Kidney epithelial cell (primary cell): ENCODE results near the gene NUDT6. TPM values are rescaled to one million over a fixed set of nuclear protein-coding genes. Genes with fewer than 3 reads are reported as not detected.

ENCODE experiments used
- DNase-seq: peaks from one replicate; pipeline ENCODE4 v3.0.0-alpha.2; 2010; ENCODE audit warnings: low read depth
- H3K27me3 ChIP-seq: 2 replicates; pipeline ENCODE4 v1.6.0; 2011; ENCODE audit warnings: low read length; ENCODE audit not compliant: control insufficient read depth, insufficient read depth
- H3K36me3 ChIP-seq: 2 replicates; pipeline ENCODE4 v1.5.1; 2011; ENCODE audit warnings: low read length; ENCODE audit not compliant: control insufficient read depth, insufficient read depth
- H3K4me3 ChIP-seq: 2 replicates; pipeline ENCODE4 v1.5.1; 2011; ENCODE audit warnings: low read depth, mild to moderate bottlenecking, control low read depth, low read length
- CTCF ChIP-seq: IDR thresholded peaks from 2 replicates; pipeline ENCODE4 v1.5.1; 2011; ENCODE audit warnings: mild to moderate bottlenecking, moderate library complexity, low read length, control low read depth, inconsistent platforms; ENCODE audit not compliant: insufficient read depth, poor library complexity, severe bottlenecking
- total RNA-seq: library from RNA; depleted of rRNA; stranded (reverse); fragments of >200 nt; gene quantifications from 2 replicates; pipeline ENCODE4 v1.2.3, GENCODE V29; 2015

The NUDT6 gene
- total RNA-seq, 1 donor from 2014 or later: 9.7 TPM

DNA sequence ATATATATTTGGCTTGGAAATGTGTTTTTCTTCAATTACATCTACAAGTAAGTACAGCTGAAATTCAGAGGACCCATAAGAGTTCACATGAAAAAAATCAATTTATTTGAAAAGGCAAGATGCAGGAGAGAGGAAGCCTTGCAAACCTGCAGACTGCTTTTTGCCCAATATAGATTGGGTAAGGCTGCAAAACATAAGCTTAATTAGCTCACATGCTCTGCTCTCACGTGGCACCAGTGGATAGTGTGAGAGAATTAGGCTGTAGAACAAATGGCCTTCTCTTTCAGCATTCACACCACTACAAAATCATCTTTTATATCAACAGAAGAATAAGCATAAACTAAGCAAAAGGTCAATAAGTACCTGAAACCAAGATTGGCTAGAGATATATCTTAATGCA is 26.1 kb downstream of the NUDT6 start:
- Histone ChIP-seq H3K27me3 (no peaks in the 10 kb centered on the region), H3K4me3 (no peak overlapping the region), H3K36me3 (no peaks in the 10 kb centered on the region)
- TF ChIP-seq CTCF: no peak
- no peak for DNase-seq

GRCh38 chr4:122895336-122895995 is 26.9 kb downstream of the NUDT6 start:
- TF ChIP-seq CTCF: no peak
- no peak overlapping the region for H3K4me3 ChIP-seq

GRCh38 chr4:122894827-122895226 is 27.6 kb downstream of the NUDT6 start:
- TF ChIP-seq CTCF: no peak
- H3K4me3 ChIP-seq: no peak overlapping the region
- DNase-seq: peak; percentile 31
- H3K27me3 ChIP-seq: no peaks in the 10 kb centered on the region
- H3K36me3 ChIP-seq: no peaks in the 10 kb centered on the region

More at GRCh38 chr4:122895336-122895995, 26.9 kb downstream of the NUDT6 start:
- Histone ChIP-seq H3K36me3 (no peaks in the 10 kb centered on the region), H3K27me3 (no peaks in the 10 kb centered on the region)
- DNase-seq: no peak

GRCh38 chr4:122890147-122890795 is 32.1 kb downstream of the NUDT6 start:
- Histone ChIP-seq H3K36me3 (no peaks in the 10 kb centered on the region), H3K27me3 (no peaks in the 10 kb centered on the region), H3K4me3 (no peak overlapping the region)
- no peak for TF ChIP-seq CTCF
- DNase-seq: no peak

- Histone ChIP-seq H3K36me3 (no peaks in the 10 kb centered on the region), H3K27me3 (no peaks in the 10 kb centered on the region), H3K4me3 (no peak overlapping the region)
- TF ChIP-seq CTCF: no peak
- no peak for DNase-seq
Measured at GRCh38 chr4:122889726-122890125, 32.7 kb downstream of the NUDT6 start.
